Urinary bladder (tissue), 4 donors: ENCODE data around the gene HSFX1. TPM values are rescaled to one million over a fixed set of nuclear protein-coding genes. Genes with fewer than 3 reads are reported as not detected.
"Not testable (repeated sequence)": the region's sequence is repeated elsewhere in the genome, so short reads cannot be mapped to it uniquely, and the experiment has no call there.

Experiments
- DNase-seq: peaks from one replicate; pipeline ENCODE4 v3.0.0-alpha.2; 2015; ENCODE audit errors: extremely low spot score
- H3K27ac ChIP-seq: one replicate; pipeline ENCODE4 v1.5.1; 2013; ENCODE audit warnings: low read depth, mild to moderate bottlenecking, moderate library complexity
- H3K36me3 ChIP-seq: one replicate; pipeline ENCODE4 v1.6.1; 2013; ENCODE audit warnings: mild to moderate bottlenecking, moderate library complexity; ENCODE audit not compliant: insufficient read depth
- H3K4me1 ChIP-seq: one replicate; pipeline ENCODE4 v1.6.1; 2013; ENCODE audit warnings: mild to moderate bottlenecking, moderate library complexity; ENCODE audit not compliant: insufficient read depth
- H3K4me3 ChIP-seq: one replicate; pipeline ENCODE4 v1.5.1; 2013; ENCODE audit warnings: low read depth, low read length
- WGBS: extraction: QIAGEN DNeasy Blood & Tissue Kit; methylation state at CpG from one replicate; pipeline ENCODE4 v1.1.7; 2013; 5-methylcytosine and 5-hydroxymethylcytosine counted together
- polyA plus RNA-seq: library from polyadenylated mRNA; stranded (reverse); fragments of 200-250 nt; gene quantifications from one replicate; pipeline ENCODE4 v1.2.3, GENCODE V29; 2013
- total RNA-seq: library from RNA; depleted of rRNA; stranded (reverse); fragments of >200 nt; gene quantifications from one replicate; pipeline ENCODE4 v1.2.3, GENCODE V29; 2014
- donor health status: healthy with polysubstance abuse.
- donor health status: healthy.

The HSFX1 gene
- total RNA-seq, result 0.95 TPM
- polyA plus RNA-seq, result 1.5 TPM

GRCh38 chrX:149773768-149774167 lies at the start of gene HSFX1:
HSFX1 (plus strand) TSS chrX:149774068; CDS start chrX:149774682, 614 bp downstream.
- no CpG with 5 or more reads among the region's 17 CpGs for WGBS
- not testable (repeated sequence) for H3K36me3 ChIP-seq, H3K4me3 ChIP-seq, H3K27ac ChIP-seq, DNase-seq, H3K4me1 ChIP-seq

- not testable (repeated sequence) for DNase-seq
- 67% methylated on average over 3 of the region's 7 CpGs for WGBS
These were observed 46.6 kb upstream of the HSFX1 start for GRCh38 chrX:149727308-149727707.

GRCh38 chrX:149742269-149742668 lies 31.6 kb upstream of the HSFX1 start:
- not testable (repeated sequence) for H3K4me1 ChIP-seq, DNase-seq, H3K27ac ChIP-seq, H3K4me3 ChIP-seq, H3K36me3 ChIP-seq
- WGBS, result 63% methylated on average over 1 of the region's 6 CpGs

More at GRCh38 chrX:149727308-149727707, 46.6 kb upstream of the HSFX1 start:
- not testable (repeated sequence) for H3K4me1 ChIP-seq, H3K27ac ChIP-seq, H3K36me3 ChIP-seq, H3K4me3 ChIP-seq

GRCh38 chrX:149746390-149747007 lies 27.4 kb upstream of the HSFX1 start:
- H3K4me1 ChIP-seq, H3K27ac ChIP-seq, H3K4me3 ChIP-seq, H3K36me3 ChIP-seq, DNase-seq: not testable (repeated sequence)
- 83% methylated on average over 2 of the region's 6 CpGs for WGBS

- no peaks in the 10 kb centered on the region for H3K36me3 ChIP-seq
- no peaks in the 10 kb centered on the region for H3K4me1 ChIP-seq
- no peak for DNase-seq
- no peak overlapping the region for H3K4me3 ChIP-seq
- H3K27ac ChIP-seq, result no peak overlapping the region
- 86% methylated on average over 8 of the region's 8 CpGs for WGBS
These were observed 16.4 kb upstream of the HSFX1 start for GRCh38 chrX:149757206-149758067.

- Histone ChIP-seq H3K4me3 (no peak overlapping the region), H3K36me3 (no peaks in the 10 kb centered on the region), H3K4me1 (no peaks in the 10 kb centered on the region), H3K27ac (no peak overlapping the region)
- WGBS, result 96% methylated on average over 18 of the region's 18 CpGs
- DNase-seq, result no peak
These were observed 15.7 kb upstream of the HSFX1 start for GRCh38 chrX:149758068-149758714.

GRCh38 chrX:149758715-149759078 lies 15.2 kb upstream of the HSFX1 start:
- not testable (repeated sequence) for H3K4me3 ChIP-seq, DNase-seq, H3K27ac ChIP-seq, H3K36me3 ChIP-seq, H3K4me1 ChIP-seq
- WGBS, result 93% methylated on average over 16 of the region's 17 CpGs

- no peak overlapping the region for H3K27ac ChIP-seq
- no peaks in the 10 kb centered on the region for H3K36me3 ChIP-seq
- H3K4me1 ChIP-seq, result no peaks in the 10 kb centered on the region
- H3K4me3 ChIP-seq, result no peak overlapping the region
- DNase-seq, result no peak
- WGBS, result 90% methylated on average over 7 of the region's 7 CpGs
These were observed 14.0 kb upstream of the HSFX1 start for GRCh38 chrX:149759824-149760223.

GRCh38 chrX:149760965-149761364 lies 12.9 kb upstream of the HSFX1 start:
- Histone ChIP-seq H3K4me1 (no peaks in the 10 kb centered on the region), H3K4me3 (no peak overlapping the region), H3K36me3 (no peaks in the 10 kb centered on the region), H3K27ac (no peak overlapping the region)
- WGBS, result 98% methylated on average over 3 of the region's 3 CpGs
- DNase-seq, result no peak

- H3K4me1 ChIP-seq, DNase-seq, H3K27ac ChIP-seq, H3K4me3 ChIP-seq, H3K36me3 ChIP-seq: not testable (repeated sequence)
- WGBS, result 91% methylated on average over 22 of the region's 22 CpGs
These were observed 11.8 kb upstream of the HSFX1 start for GRCh38 chrX:149761858-149762674.

GRCh38 chrX:149762696-149763614 lies 10.9 kb upstream of the HSFX1 start:
- no peak for DNase-seq
- Histone ChIP-seq H3K4me1 (no peaks in the 10 kb centered on the region), H3K36me3 (no peaks in the 10 kb centered on the region), H3K27ac (no peak overlapping the region), H3K4me3 (no peak overlapping the region)
- 79% methylated on average over 10 of the region's 11 CpGs for WGBS

- not testable (repeated sequence) for H3K36me3 ChIP-seq, H3K4me1 ChIP-seq, H3K27ac ChIP-seq, H3K4me3 ChIP-seq, DNase-seq
- no CpG with 5 or more reads among the region's 12 CpGs for WGBS
These were observed 3.5 kb upstream of the HSFX1 start for GRCh38 chrX:149770344-149770743.
